GM19395 (cell line): ENCODE results near the gene OR1K1.
A peak's percentile ranks its signal among the peaks of the same experiment; 100 is the strongest.
"Not testable (repeated sequence)": the region's sequence is repeated elsewhere in the genome, so short reads cannot be mapped to it uniquely, and the experiment has no call there.

Experiments used
- ATAC-seq: cut with Tn5 transposase; IDR thresholded peaks from one replicate; pipeline ENCODE4 v1.9.1; 2021; ENCODE audit warnings: mild to moderate bottlenecking, moderate library complexity; ENCODE audit not compliant: unreplicated experiment

The OR1K1 gene

GRCh38 chr9:122810306-122810946 is 10.5 kb downstream of the OR1K1 start:
- peak; percentile 84 for ATAC-seq

GRCh38 chr9:122812736-122813135 is 12.8 kb downstream of the OR1K1 start:
- ATAC-seq = no peak

DNA sequence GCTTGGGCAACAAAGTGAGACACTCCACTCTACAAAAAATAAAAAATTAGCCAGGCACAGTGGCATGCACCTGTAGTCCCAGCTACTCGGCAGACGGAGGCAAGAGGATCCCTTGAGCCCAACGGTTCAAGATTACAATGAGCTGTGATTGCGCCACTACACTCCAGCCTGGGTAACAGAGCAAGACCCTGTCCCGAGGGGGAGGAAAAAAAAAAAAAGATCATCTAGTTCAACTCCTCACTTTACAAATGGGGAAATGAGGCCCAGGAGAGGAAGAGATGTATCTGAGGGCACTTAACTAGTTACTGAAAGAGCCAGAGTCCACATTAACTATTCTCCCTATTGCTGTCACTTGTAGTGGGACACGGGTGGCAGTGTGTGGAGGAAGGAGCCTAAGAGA is 14.6 kb downstream of the OR1K1 start:
- no peak for ATAC-seq

- no peak for ATAC-seq
Observed at GRCh38 chr9:122815544-122815943, 15.6 kb downstream of the OR1K1 start.

DNA sequence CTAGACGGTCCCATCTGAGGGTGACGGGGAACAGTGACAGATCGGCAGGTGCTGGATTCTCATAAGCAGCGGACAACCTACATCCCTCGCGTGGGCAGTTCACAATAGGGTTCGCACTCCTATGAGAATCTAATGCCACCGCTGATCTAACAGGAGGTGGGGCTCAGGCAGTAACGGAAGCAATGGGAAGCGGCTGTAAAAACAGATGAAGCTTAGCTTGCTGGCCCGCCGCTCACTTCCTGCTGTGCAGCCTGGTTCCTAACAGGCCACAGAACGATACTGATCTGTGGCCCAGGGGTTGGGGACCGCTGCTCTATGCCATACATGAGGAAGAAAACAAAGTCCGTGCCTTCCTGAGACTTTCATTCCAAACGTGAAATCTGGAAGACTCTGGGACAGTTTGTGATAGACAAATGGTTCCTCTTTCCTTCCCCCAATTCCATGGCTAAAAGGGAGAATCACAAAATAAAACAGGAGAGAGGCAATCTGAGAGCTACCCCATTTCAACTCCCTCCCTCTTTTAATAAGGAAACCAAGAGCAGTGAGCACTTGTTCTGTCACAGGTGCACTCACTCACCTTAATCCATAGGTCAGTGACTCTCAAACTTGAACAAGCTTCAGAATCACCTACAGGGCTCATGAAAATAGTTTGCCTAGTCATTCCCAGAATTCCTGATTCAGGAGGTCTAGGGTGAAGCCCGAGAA is 16.4 kb downstream of the OR1K1 start:
- peak; percentile 72 for ATAC-seq

DNA sequence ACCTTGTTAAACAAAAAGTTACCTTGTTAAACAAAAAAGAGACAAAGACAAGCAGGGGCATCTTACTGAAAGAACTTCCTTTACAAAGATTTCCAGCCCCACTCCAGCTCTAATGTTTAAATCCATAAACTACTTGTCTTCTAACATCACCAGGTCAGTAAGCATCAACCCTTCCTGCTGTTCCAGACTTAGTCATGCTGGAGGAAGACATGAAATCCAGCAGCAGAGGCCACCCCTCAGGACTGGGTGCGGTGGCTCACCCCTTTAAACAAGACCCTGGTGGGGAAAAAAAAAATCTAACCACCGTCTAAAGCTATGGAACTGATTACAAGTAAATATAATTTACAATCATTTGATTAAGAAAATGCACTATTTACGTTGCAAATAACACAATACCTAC is 19.4 kb downstream of the OR1K1 start:
- no peak for ATAC-seq

- no peak for ATAC-seq
Observed at GRCh38 chr9:122819791-122820489, 20.0 kb downstream of the OR1K1 start.

DNA sequence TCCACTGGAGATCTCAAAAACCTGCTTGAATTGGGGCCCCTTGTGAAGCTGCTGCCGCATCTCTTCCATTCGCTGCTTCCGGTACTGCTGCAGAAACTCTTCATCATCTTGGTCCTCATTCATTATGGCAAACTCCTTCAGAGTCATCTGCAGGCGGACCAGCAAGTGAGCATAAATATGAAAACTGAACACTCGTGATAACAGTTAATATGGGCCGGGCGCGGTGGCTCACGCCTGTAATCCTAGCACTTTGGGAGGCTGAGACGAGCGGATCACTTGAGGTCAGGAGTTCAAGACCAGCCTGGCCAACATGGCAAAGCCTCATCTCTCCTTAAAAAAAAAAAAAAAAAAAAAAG is 20.5 kb downstream of the OR1K1 start:
- no peak for ATAC-seq

DNA sequence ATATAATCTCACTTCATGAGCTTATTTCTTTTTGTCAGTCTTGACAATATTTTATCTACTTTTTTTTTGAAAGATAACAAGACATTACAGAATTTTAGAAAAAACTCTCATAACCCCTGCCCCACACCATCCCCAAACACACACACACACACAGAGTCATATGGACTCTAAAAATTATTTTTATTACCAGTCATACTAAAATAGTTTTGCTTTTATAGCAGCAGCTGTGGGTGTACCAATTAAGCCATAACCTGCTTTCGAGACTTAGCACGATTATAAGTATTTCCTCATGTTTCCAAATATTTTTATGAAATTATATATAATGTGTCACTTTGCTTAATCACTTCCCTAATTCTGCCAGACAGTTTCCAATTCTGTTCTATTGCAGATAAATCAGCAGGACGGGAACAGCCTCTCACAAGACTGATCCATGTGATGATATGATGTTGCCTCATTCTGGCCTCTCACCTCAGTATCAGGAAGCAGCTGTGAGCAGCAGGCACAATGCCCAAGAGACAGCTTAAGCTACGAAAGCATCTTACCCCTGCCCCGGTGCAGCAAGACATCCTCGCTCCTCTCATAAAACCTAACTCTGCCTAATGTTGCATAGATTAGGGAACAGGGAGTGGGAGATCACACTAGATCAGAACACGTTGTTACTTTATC is 21.5 kb downstream of the OR1K1 start:
- no peak for ATAC-seq

- no peak for ATAC-seq
Observed at GRCh38 chr9:122822056-122822455, 22.1 kb downstream of the OR1K1 start.

- no peak for ATAC-seq
Observed at GRCh38 chr9:122822938-122823337, 23.0 kb downstream of the OR1K1 start.

DNA sequence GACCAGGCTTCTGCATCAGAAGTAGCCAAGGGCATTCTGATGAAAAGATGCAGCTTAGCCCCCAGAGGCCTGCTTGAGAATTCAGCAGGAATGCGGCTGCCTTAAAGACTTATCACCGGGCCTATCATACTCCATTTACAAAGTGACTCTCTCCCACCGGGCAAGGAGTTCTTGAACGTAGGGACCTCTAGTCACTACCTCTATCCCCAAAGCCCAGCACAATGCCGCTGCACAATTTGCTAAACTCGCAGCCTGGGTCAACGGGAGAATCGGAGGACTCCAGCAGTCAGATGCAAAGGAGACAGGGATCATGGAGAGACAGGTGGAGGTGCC is 27.8 kb downstream of the OR1K1 start:
- ATAC-seq = peak; percentile 17

DNA sequence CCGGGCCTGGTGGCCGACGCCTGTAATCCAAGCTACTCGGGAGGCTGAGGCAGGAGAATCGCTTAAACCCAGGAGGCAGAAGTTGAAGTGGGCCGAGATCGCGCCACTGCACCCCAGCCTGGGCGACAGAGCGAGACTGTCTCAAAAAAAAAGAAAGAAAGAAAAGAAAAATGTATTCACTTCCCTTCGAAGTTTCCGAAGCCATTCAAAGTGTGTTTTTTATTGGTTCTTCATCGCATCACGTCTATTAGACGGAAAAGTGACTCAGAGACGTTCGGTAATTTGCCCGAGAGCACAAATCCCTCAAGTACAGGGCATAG is 29.0 kb downstream of the OR1K1 start:
- ATAC-seq = not testable (repeated sequence)

- ATAC-seq = no peak
Observed at GRCh38 chr9:122832194-122832593, 32.3 kb downstream of the OR1K1 start.

DNA sequence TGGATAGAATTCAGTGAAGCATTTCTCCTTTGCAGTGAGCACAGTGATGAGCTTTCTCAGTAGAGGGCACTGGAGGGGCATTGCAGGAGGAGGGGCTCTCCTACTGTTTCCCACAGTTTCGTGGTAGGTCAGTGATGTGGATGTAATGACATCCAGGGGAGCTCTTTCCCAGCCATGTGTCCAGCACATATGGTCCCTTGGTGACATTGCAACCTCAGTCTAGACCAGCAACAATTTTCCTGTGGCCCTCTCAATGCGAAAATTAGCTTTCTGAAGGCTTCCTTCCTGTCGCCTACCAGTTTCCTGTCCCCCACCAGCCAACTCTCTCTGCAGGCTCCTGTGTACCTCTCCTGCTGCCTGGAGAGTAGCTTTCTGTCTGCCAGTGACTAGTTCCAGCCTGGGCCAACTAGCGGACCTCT is 35.4 kb downstream of the OR1K1 start:
- ATAC-seq = no peak

- ATAC-seq = no peak
Observed at GRCh38 chr9:122837266-122837850, 37.4 kb downstream of the OR1K1 start.

DNA sequence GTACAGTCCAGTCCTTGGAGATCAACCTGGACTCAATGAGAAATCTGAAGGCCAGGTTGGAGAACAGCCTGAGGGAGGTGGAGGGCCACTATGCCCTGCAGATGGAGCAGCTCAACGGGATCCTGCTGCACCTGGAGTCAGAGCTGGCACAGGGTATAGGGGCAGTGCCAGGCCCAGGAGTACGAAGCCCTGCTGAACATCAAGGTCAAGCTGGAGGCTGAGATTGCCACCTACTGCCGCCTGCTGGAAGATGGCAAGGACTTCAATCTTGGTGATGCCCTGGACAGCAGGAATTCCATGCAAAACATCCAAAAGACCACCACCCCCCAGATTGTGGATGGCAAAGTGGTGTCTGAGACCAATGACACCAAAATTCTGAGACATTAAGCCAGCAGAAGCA is 38.5 kb downstream of the OR1K1 start:
- not testable (repeated sequence) for ATAC-seq

- no peak for ATAC-seq
Observed at GRCh38 chr9:122841501-122841900, 41.6 kb downstream of the OR1K1 start.

DNA sequence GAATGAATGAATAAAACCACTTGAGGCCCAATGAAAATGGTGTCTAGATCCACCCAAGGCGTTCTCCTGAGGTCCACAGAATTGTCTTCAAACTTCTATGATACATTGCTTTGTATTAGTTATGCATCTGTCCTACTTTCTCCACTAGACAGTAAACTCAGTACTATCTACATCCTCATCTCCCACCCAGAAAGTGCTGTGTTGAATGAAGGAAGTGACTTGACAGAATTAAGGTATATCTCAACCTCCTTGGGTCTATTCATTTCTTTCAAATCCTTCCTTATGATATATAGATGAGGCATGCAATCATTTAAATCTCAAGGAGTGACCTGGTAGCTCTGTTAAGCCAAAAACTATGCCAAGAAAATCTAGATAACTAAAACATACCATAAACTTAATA is 44.2 kb downstream of the OR1K1 start:
- ATAC-seq = no peak

DNA sequence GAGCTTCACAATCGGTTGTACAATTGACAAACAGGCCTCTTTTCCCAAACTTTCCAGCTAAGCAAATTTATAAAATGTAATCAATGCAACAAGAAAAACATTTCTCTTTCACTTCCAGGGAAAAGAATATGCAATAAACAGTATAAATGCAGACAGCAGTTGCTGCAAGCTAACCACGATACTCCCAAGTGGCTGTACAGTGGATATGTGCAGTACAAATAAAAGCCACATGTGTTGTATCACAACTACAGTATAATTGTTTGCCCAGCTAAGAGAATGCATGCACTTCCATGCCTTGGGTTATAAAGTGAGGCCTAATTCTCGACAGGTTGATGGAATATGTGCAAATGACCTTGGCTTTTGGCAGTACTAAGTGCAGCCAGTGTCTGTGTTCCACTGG is 45.2 kb downstream of the OR1K1 start:
- no peak for ATAC-seq

- ATAC-seq = no peak
Observed at GRCh38 chr9:122846371-122846940, 46.5 kb downstream of the OR1K1 start.
